ENCODE measurements around the gene SRSF8. TPM values are rescaled to one million over a fixed set of nuclear protein-coding genes. Genes with fewer than 3 reads are reported as not detected.

Gene SRSF8
- polyA plus RNA-seq, 1 of the 3 experiments (the other 2 are of a cell fraction), result 25.4 TPM

DNA sequence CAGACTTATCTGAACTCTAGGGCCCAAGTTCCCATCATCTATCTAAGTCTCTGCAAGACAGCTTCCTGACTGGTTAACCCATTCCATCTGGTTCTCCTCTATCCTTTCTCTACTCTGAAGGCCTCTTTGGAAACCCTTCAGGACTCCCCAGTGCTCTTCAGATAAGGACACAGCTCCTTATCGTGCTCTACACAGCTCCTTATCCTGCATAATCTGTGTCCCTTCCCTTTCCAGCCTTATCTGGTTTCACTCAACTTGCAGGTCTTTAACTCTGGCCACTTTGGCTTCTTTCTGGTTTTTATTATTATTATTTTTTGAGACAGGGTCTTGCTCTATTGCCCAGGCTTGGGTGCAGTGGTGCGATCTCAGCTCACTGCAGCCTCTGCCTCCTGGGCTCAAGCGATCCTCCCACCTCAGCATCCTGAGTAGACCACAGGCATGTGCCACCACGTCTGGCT is 33.5 kb downstream of the SRSF8 start:
- ChIA-PET CTCF (interaction anchor here (4.7 kb wide), 1 partner anchor 8 kb away, joined by 24 read pairs; no protein-coding TSS in a partner anchor), POLR2A (no interaction called here)
- TF ChIP-seq JUND (IDR thresholded peaks at IDR 0.05) (no peak), SIN3A (IDR thresholded peaks at IDR 0.05; ENCODE audit: borderline replicate concordance, low read depth, low read length) (no peak), FOXM1 (IDR thresholded peaks at IDR 0.05; ENCODE audit: low read depth) (no peak), SMC3 (IDR thresholded peaks at IDR 0.05; ENCODE audit: low read depth, low read length) (no peak), FOSL2 (IDR thresholded peaks at IDR 0.05; ENCODE audit: borderline replicate concordance, low read depth) (no peak), FOXJ3 (CRISPR knock-in tag; IDR thresholded peaks at IDR 0.05) (no peak), RXRA (IDR thresholded peaks at IDR 0.05; ENCODE audit: borderline replicate concordance, low read depth) (no peak), TAF1 (IDR thresholded peaks at IDR 0.05; ENCODE audit: borderline replicate concordance, low read depth, low read length) (no peak), CHD2 (IDR thresholded peaks at IDR 0.05; ENCODE audit: low read length, partially characterized antibody) (no peak), NFIC (IDR thresholded peaks at IDR 0.05; ENCODE audit: borderline replicate concordance) (no peak), POLR2AphosphoS5 (IDR thresholded peaks at IDR 0.05; ENCODE audit: low read depth, low read length) (no peak), MXI1 (IDR thresholded peaks at IDR 0.05; ENCODE audit: low read depth, low read length) (no peak), NRF1 (IDR thresholded peaks at IDR 0.05; ENCODE audit: low read depth, low read length) (no peak), EP300 (IDR thresholded peaks at IDR 0.05; ENCODE audit: borderline replicate concordance in 1 of 2, low read depth in 1 of 2, low read length in 1 of 2) (no peak), RAD21 (IDR thresholded peaks at IDR 0.05; ENCODE audit: low read length) (no peak), GABPA (IDR thresholded peaks at IDR 0.05; ENCODE audit: low read depth) (no peak)
- TF ChIP-seq, protein P1, sequence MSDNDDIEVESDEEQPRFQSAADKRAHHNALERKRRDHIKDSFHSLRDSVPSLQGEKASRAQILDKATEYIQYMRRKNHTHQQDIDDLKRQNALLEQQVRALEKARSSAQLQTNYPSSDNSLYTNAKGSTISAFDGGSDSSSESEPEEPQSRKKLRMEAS (IDR thresholded peaks at IDR 0.05; ENCODE audit: low read depth), result no peak
- TF ChIP-seq, protein P2, sequence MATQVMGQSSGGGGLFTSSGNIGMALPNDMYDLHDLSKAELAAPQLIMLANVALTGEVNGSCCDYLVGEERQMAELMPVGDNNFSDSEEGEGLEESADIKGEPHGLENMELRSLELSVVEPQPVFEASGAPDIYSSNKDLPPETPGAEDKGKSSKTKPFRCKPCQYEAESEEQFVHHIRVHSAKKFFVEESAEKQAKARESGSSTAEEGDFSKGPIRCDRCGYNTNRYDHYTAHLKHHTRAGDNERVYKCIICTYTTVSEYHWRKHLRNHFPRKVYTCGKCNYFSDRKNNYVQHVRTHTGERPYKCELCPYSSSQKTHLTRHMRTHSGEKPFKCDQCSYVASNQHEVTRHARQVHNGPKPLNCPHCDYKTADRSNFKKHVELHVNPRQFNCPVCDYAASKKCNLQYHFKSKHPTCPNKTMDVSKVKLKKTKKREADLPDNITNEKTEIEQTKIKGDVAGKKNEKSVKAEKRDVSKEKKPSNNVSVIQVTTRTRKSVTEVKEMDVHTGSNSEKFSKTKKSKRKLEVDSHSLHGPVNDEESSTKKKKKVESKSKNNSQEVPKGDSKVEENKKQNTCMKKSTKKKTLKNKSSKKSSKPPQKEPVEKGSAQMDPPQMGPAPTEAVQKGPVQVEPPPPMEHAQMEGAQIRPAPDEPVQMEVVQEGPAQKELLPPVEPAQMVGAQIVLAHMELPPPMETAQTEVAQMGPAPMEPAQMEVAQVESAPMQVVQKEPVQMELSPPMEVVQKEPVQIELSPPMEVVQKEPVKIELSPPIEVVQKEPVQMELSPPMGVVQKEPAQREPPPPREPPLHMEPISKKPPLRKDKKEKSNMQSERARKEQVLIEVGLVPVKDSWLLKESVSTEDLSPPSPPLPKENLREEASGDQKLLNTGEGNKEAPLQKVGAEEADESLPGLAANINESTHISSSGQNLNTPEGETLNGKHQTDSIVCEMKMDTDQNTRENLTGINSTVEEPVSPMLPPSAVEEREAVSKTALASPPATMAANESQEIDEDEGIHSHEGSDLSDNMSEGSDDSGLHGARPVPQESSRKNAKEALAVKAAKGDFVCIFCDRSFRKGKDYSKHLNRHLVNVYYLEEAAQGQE (IDR thresholded peaks at IDR 0.05; ENCODE audit: low read depth, low read length), result no peak
- TF ChIP-seq, protein P3, sequence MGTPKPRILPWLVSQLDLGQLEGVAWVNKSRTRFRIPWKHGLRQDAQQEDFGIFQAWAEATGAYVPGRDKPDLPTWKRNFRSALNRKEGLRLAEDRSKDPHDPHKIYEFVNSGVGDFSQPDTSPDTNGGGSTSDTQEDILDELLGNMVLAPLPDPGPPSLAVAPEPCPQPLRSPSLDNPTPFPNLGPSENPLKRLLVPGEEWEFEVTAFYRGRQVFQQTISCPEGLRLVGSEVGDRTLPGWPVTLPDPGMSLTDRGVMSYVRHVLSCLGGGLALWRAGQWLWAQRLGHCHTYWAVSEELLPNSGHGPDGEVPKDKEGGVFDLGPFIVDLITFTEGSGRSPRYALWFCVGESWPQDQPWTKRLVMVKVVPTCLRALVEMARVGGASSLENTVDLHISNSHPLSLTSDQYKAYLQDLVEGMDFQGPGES (IDR thresholded peaks at IDR 0.05; ENCODE audit: low read depth, low read length), result no peak

More for the DNA sequence above, 33.5 kb downstream of the SRSF8 start:
- Histone ChIP-seq H3K9me2 (no peaks in the 10 kb centered on the region), H3K4me1 (ENCODE audit: control insufficient read depth in 1 of 2, insufficient read depth in 2 of 2, low read depth in 1 of 2, low read length in 1 of 2) (peaks cover 0 to 16% of the 10 kb centered on the region in 2 experiments; a peak in 2 of 4 replicates), H3K4me2 (no peak overlapping the region), H3K36me3 (replicated peaks in 1 of 2; ENCODE audit: control insufficient read depth in 1 of 2, insufficient read depth in 2 of 2, low read length in 1 of 2) (no peaks in the 10 kb centered on the region), H2AFZ (ENCODE audit: low read depth) (no peak overlapping the region), H3K4me3 (ENCODE audit: low read depth in 2 of 2, low read length in 1 of 2) (no peak overlapping the region), H3K79me2 (ENCODE audit: insufficient read depth) (no peaks in the 10 kb centered on the region; the same call in 1 of the 2 replicates), H3K27ac (ENCODE audit: low read depth in 2 of 2, low read length in 1 of 2) (no peak overlapping the region), H3F3A (replicated peaks; ENCODE audit: insufficient read depth) (peaks cover 11% of the 10 kb centered on the region), H4K20me1 (ENCODE audit: insufficient read depth) (no peaks in the 10 kb centered on the region), H3K27me3 (ENCODE audit: insufficient read depth) (no peaks in the 10 kb centered on the region), H3K9ac (no peak overlapping the region), H3K9me3 (no peaks in the 10 kb centered on the region)
- WGBS (ENCODE audit: low lambda C conversion rate), result 89% methylated on average over 4 of the region's 4 CpGs
- no peak for DNase-seq

All from SK-N-SH (cell line).